ENCODE measurements around the gene NMRK1. TPM values are rescaled to one million over a fixed set of nuclear protein-coding genes. Genes with fewer than 3 reads are reported as not detected.

The NMRK1 gene
- polyA plus RNA-seq, 1 donor, result 18.2 TPM

Other genes with a start within 250 kb of the NMRK1 start
- gene TRPM6, start 200.2 kb downstream of the NMRK1 start, polyA plus RNA-seq (ENCODE audit: insufficient read length), result 0.08 TPM
- gene C9orf40, start 135.2 kb downstream of the NMRK1 start, polyA plus RNA-seq (ENCODE audit: insufficient read length), result 6.2 TPM
- 9.9 TPM for gene CARNMT1, start 59.9 kb downstream of the NMRK1 start, polyA plus RNA-seq (ENCODE audit: insufficient read length)
- gene OSTF1, start 359 bp upstream of the NMRK1 start, polyA plus RNA-seq (ENCODE audit: insufficient read length), result 15.8 TPM